Activated CD4-positive, alpha-beta T cell treated with anti-CD3 and anti-CD28 coated beads, Interleukin-2, amount 50 U/mL, for 1 hour (primary cell): ENCODE results near the gene MITF.

ENCODE experiments used
- DNase-seq: peaks from one replicate; pipeline ENCODE4 v3.0.0-alpha.2; 2020

The MITF gene

GRCh38 chr3:69925506-69925905 lies 186.2 kb downstream of the MITF start:
- no peak for DNase-seq

- DNase-seq, result no peak
These were observed 187.1 kb downstream of the MITF start for GRCh38 chr3:69926385-69926784.

- DNase-seq, result no peak
These were observed 188.3 kb downstream of the MITF start for GRCh38 chr3:69927571-69927970.

- no peak for DNase-seq
These were observed 189.8 kb downstream of the MITF start for GRCh38 chr3:69929019-69929418.

GRCh38 chr3:69930564-69930963 lies 191.3 kb downstream of the MITF start:
- no peak for DNase-seq

- no peak for DNase-seq
These were observed 192.8 kb downstream of the MITF start for GRCh38 chr3:69932087-69932486.

GRCh38 chr3:69932501-69932900 lies 193.2 kb downstream of the MITF start:
- no peak for DNase-seq

GRCh38 chr3:69934398-69934797 lies 195.1 kb downstream of the MITF start:
- DNase-seq, result no peak

GRCh38 chr3:69936266-69936665 lies 197.0 kb downstream of the MITF start:
- no peak for DNase-seq

- no peak for DNase-seq
These were observed 198.8 kb downstream of the MITF start for GRCh38 chr3:69938061-69938460.

GRCh38 chr3:69938931-69939330 lies 199.7 kb downstream of the MITF start:
- no peak for DNase-seq

- DNase-seq, result no peak
These were observed 201.8 kb downstream of the MITF start for GRCh38 chr3:69941037-69941436.

- no peak for DNase-seq
These were observed 202.3 kb downstream of the MITF start for GRCh38 chr3:69941439-69942176.

- no peak for DNase-seq
These were observed 205.7 kb downstream of the MITF start for GRCh38 chr3:69944931-69945493.

GRCh38 chr3:69948246-69948862 lies 209.1 kb downstream of the MITF start:
- no peak for DNase-seq

- DNase-seq, result no peak
These were observed 212.4 kb downstream of the MITF start for GRCh38 chr3:69951616-69952015.

GRCh38 chr3:69959581-69959980 lies 220.3 kb downstream of the MITF start:
- DNase-seq, result no peak

- DNase-seq, result no peak
These were observed 222.6 kb downstream of the MITF start for GRCh38 chr3:69961706-69962439.

GRCh38 chr3:69963643-69964042 lies 224.4 kb downstream of the MITF start:
- DNase-seq, result no peak

- DNase-seq, result no peak
These were observed 227.9 kb downstream of the MITF start for GRCh38 chr3:69967156-69967555.

- no peak for DNase-seq
These were observed 231.6 kb downstream of the MITF start for GRCh38 chr3:69970827-69971226.

- DNase-seq, result no peak
These were observed 233.4 kb downstream of the MITF start for GRCh38 chr3:69972672-69973071.

- no peak for DNase-seq
These were observed 236.8 kb downstream of the MITF start for GRCh38 chr3:69976021-69976420.
